ENCODE results near the gene ZNF423. TPM values are rescaled to one million over a fixed set of nuclear protein-coding genes. Genes with fewer than 3 reads are reported as not detected.

ZNF423 gene
- total RNA-seq, 1 donor from 2014 or later = 49.8 TPM

DNA sequence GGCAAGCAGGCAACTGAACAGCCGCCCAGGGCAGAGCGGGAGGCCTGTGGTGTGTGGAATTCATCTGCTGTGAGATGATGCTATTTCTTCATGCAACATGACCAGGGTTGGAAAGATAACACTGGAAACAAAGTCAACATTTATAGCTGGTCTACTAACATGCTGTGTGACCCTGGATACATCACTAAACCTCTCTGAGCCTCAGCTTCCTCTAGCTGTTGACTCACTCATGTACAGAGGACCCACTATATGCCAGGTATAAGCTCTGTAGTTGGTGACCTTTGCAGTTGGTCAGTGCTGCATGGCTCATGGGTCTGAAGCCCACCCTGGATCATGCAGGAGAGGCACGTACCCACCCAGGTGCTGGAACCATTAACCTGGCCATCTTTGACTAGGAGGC, 180.9 kb downstream of the ZNF423 start:
- TF ChIP-seq CTCF (IDR thresholded peaks at IDR 0.05; ENCODE audit: unreplicated experiment) = no peak
- Mint-ChIP-seq H3K9me3 (ENCODE audit: low read depth) (no peaks in the 10 kb centered on the region), H3K4me3 (ENCODE audit: low read depth) (no peak overlapping the region), H3K4me1 (ENCODE audit: low read depth) (no peaks in the 10 kb centered on the region), H3K27me3 (no peaks in the 10 kb centered on the region), H3K27ac (no peak overlapping the region), H3K36me3 (ENCODE audit: insufficient read depth) (peaks cover 3% of the 10 kb centered on the region)
- DNase-seq (ENCODE audit: low spot score, unreplicated experiment) = no peak

GRCh38 chr16:49674351-49674851, 181.5 kb downstream of the ZNF423 start:
- Mint-ChIP-seq H3K27me3 (no peaks in the 10 kb centered on the region), H3K27ac (peak overlapping the region; percentile 85), H3K4me1 (ENCODE audit: low read depth) (no peaks in the 10 kb centered on the region), H3K9me3 (ENCODE audit: low read depth) (no peaks in the 10 kb centered on the region), H3K36me3 (ENCODE audit: insufficient read depth) (peaks cover 2% of the 10 kb centered on the region), H3K4me3 (ENCODE audit: low read depth) (no peak overlapping the region)
- no peak for TF ChIP-seq CTCF (IDR thresholded peaks at IDR 0.05; ENCODE audit: unreplicated experiment)
- DNase-seq (ENCODE audit: low spot score, unreplicated experiment) = no peak

GRCh38 chr16:49673442-49673841, 182.5 kb downstream of the ZNF423 start:
- H3K4me1 Mint-ChIP-seq (ENCODE audit: low read depth) = no peaks in the 10 kb centered on the region
- H3K27me3 Mint-ChIP-seq = no peaks in the 10 kb centered on the region
- no peak overlapping the region for H3K27ac Mint-ChIP-seq
- H3K9me3 Mint-ChIP-seq (ENCODE audit: low read depth) = no peaks in the 10 kb centered on the region
- no peak for TF ChIP-seq CTCF (IDR thresholded peaks at IDR 0.05; ENCODE audit: unreplicated experiment)
- no peak overlapping the region for H3K4me3 Mint-ChIP-seq (ENCODE audit: low read depth)
- DNase-seq (ENCODE audit: low spot score, unreplicated experiment) = no peak
- H3K36me3 Mint-ChIP-seq (ENCODE audit: insufficient read depth) = peaks cover 1% of the 10 kb centered on the region

DNA sequence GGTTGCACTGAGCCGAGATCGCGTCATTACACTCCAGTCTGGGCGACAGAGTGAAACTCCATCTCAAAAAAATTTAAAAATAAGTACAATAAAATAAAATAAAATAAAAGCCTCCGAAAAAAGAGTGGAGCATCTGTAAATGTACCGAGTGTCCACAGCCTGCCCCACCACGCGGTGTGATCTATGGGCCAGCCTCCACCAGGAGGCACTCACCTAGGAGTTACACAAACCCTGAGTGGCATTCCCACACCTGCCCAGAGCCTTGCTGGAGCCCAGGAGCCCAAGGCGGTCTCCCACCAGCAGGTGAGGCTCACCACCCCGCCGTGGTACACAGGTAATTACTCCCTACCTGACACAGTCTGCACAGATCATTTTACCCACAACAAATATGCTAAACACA, 183.2 kb downstream of the ZNF423 start:
- peaks cover 1% of the 10 kb centered on the region for H3K36me3 Mint-ChIP-seq (ENCODE audit: insufficient read depth)
- no peak for TF ChIP-seq CTCF (IDR thresholded peaks at IDR 0.05; ENCODE audit: unreplicated experiment)
- no peak overlapping the region for H3K4me3 Mint-ChIP-seq (ENCODE audit: low read depth)
- no peak for DNase-seq (ENCODE audit: low spot score, unreplicated experiment)
- no peak overlapping the region for H3K27ac Mint-ChIP-seq
- no peaks in the 10 kb centered on the region for H3K4me1 Mint-ChIP-seq (ENCODE audit: low read depth)
- no peaks in the 10 kb centered on the region for H3K27me3 Mint-ChIP-seq
- no peaks in the 10 kb centered on the region for H3K9me3 Mint-ChIP-seq (ENCODE audit: low read depth)

GRCh38 chr16:49671333-49671732, 184.6 kb downstream of the ZNF423 start:
- no peaks in the 10 kb centered on the region for H3K9me3 Mint-ChIP-seq (ENCODE audit: low read depth)
- H3K36me3 Mint-ChIP-seq (ENCODE audit: insufficient read depth) = peaks cover 1% of the 10 kb centered on the region
- H3K4me3 Mint-ChIP-seq (ENCODE audit: low read depth) = no peak overlapping the region
- H3K27ac Mint-ChIP-seq = no peak overlapping the region
- peaks cover under 1% of the 10 kb centered on the region for H3K4me1 Mint-ChIP-seq (ENCODE audit: low read depth)
- H3K27me3 Mint-ChIP-seq = no peaks in the 10 kb centered on the region
- DNase-seq (ENCODE audit: low spot score, unreplicated experiment) = no peak
- TF ChIP-seq CTCF (IDR thresholded peaks at IDR 0.05; ENCODE audit: unreplicated experiment) = no peak
